H1 (cell line): ENCODE measurements around the gene HSPBP1. TPM values are rescaled to one million over a fixed set of nuclear protein-coding genes. Genes with fewer than 3 reads are reported as not detected.

Experiments
- CEBPB ChIP-seq: IDR thresholded peaks from 2 replicates; pipeline ENCODE4 v1.6.1; 2012; ENCODE audit warnings: low read depth, low read length
- POLR2AphosphoS5 ChIP-seq: IDR thresholded peaks from 2 replicates; pipeline ENCODE4 v1.6.1; 2011; ENCODE audit warnings: low read depth, low read length
- RAD21 ChIP-seq, 2 experiments: IDR thresholded peaks in 1 of 2; conservative IDR thresholded peaks in 1 of 2; 2 replicates each; pipeline ENCODE4 v1.6.1; 2011; ENCODE audit warnings: low read depth in 2 of 2, low read length in 2 of 2, improper control_type of control experiment in 1 of 2, inconsistent platforms in 1 of 2, mild to moderate bottlenecking in 1 of 2, moderate library complexity in 1 of 2
- polyA plus RNA-seq, 7 experiments: library from polyadenylated mRNA; depleted of rRNA in 3 of 7; stranded (reverse) in 5 of 7; unstranded in 2 of 7; fragments of >200 nt in 5 of 7; fragments of 200-250 nt in 2 of 7; gene quantifications; 1 replicate in 5 of 7; 2 replicates in 1 of 7; 4 replicates in 1 of 7; pipeline versions ENCODE4 v1.2.1 to v1.2.3, GENCODE V29; 2011 to 2013; ENCODE audit warnings: missing spikeins in 2 of 7, mixed read lengths in 2 of 7
- total RNA-seq: library from RNA; stranded (reverse); fragmentation: NEBNext Ultra II Directional; extraction: Animal tissue kit (Norgen Biotek cat#: 25700); gene quantifications from 2 replicates; pipeline ENCODE4 v1.2.1, GENCODE V29; 2021

HSPBP1 gene
- total and polyA plus RNA-seq, 2 of the 8 experiments (the other 6 are each of a cell fraction or from before 2014, with no cell fraction given) = 63.4 to 100 TPM

DNA sequence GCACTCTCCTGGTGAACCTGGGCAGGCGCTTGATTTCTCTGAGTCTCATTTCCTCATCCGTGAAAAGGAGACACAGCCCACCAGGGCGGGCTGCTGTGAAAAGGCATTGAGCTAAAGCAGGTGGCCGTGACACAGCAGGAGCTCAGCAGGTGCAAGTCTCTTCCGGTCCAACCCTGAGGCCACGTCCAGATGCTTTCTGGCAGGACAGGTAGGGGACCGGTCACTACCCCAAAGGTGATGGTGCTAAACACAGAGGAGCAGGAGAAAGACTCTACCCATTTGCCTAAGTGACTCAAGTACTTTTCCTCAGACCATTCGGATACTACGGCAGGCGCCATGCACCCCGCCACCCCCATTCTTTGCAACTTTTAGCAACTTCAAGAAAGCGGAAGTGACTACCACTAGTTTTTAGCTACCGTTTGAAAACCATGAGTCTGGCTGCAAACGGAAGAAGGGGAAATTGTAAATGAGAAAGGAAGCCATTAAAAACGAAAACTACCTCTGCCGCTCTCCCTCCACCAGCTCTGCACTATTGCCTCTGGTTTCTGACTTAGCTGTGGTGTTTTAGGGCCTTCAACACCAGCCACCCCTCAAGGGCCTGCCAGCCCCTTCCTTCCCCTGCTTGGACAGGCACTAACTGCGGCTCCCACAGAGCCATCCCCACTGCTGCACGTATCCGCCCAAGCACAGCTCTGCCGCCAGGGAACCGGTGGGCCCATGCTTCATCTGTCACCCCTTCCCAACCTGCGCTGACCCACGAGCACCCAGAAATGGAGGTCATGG lies 25.9 kb downstream of the HSPBP1 start (continued):
- TF ChIP-seq CEBPB (no peak), POLR2AphosphoS5 (no peak), RAD21 (IDR thresholded peaks at IDR 0.05 in 1 of 2, conservative IDR thresholded peaks at IDR 0.05 in 1 of 2; ENCODE audit: low read depth in 2 of 2, low read length in 2 of 2) (no peak)
- TF ChIP-seq, all 59 proteins: peak for 0
